Stimulated activated CD4-positive, alpha-beta T cell treated with anti-CD3 and anti-CD28 coated beads, Interleukin-1b, Interleukin-23, amount 100 ng/mL, for 1 hour (primary cell): Measurements from ENCODE around the gene HS3ST6.
A peak's percentile ranks its signal among the peaks of the same experiment; 100 is the strongest.
"Not testable (repeated sequence)": the region's sequence is repeated elsewhere in the genome, so short reads cannot be mapped to it uniquely, and the experiment has no call there.

Experiments
- DNase-seq, 2 donors: peaks; one replicate each; pipeline ENCODE4 v3.0.0-alpha.2; 2020; ENCODE audit warnings: low read depth in 2 of 2

HS3ST6 gene

GRCh38 chr16:1946495-1947368 is 28.5 kb upstream of the HS3ST6 start:
- DNase-seq = no peak

- no peak for DNase-seq
Observed at GRCh38 chr16:1945559-1946391, 27.6 kb upstream of the HS3ST6 start.

- no peak for DNase-seq
Observed at GRCh38 chr16:1944612-1945199, 26.5 kb upstream of the HS3ST6 start.

- DNase-seq = peak; percentile 97 to 99
Observed at GRCh38 chr16:1942810-1943726, 24.9 kb upstream of the HS3ST6 start, which contains the start of gene MSRB1. TSS of gene MSRB1 (minus strand) at chr16:1943199. CDS start at chr16:1943156, 43 bp downstream.

GRCh38 chr16:1942047-1942809 is 24.0 kb upstream of the HS3ST6 start:
- no peak for DNase-seq

- no peak for DNase-seq
Observed at GRCh38 chr16:1941162-1942046, 23.2 kb upstream of the HS3ST6 start.

GRCh38 chr16:1940273-1941161 is 22.3 kb upstream of the HS3ST6 start:
- DNase-seq = no peak

GRCh38 chr16:1939833-1940232 is 21.6 kb upstream of the HS3ST6 start:
- DNase-seq = not testable (repeated sequence)

GRCh38 chr16:1938910-1939309 is 20.7 kb upstream of the HS3ST6 start:
- DNase-seq = no peak

GRCh38 chr16:1938316-1938715 is 20.1 kb upstream of the HS3ST6 start:
- DNase-seq = no peak

- no peak for DNase-seq
Observed at GRCh38 chr16:1936945-1937479, 18.8 kb upstream of the HS3ST6 start.

- DNase-seq = no peak
Observed at GRCh38 chr16:1933097-1933661, 15.0 kb upstream of the HS3ST6 start.

GRCh38 chr16:1932050-1933028 is 14.1 kb upstream of the HS3ST6 start:
- no peak for DNase-seq

GRCh38 chr16:1930338-1930720 is 12.1 kb upstream of the HS3ST6 start:
- DNase-seq = no peak

- DNase-seq = peak; percentile 84 to 93
Observed at GRCh38 chr16:1929578-1930337, 11.5 kb upstream of the HS3ST6 start.

- DNase-seq = no peak
Observed at GRCh38 chr16:1929105-1929504, 10.9 kb upstream of the HS3ST6 start.
